Measurements from ENCODE around the gene KLF12.

The KLF12 gene

GRCh38 chr13:74087357-74087756 is 46.8 kb downstream of the KLF12 start:
- no peaks in the 10 kb centered on the region for H3K9me3 ChIP-seq (ENCODE audit: insufficient read depth, low read depth, low read length)
- peaks cover 80% of the 10 kb centered on the region for H3K79me2 ChIP-seq (ENCODE audit: insufficient read depth, low read length)
- no peaks in the 10 kb centered on the region for H3K9me2 ChIP-seq (replicated peaks; ENCODE audit: low read depth, low read length)
- H4K20me1 ChIP-seq (ENCODE audit: insufficient read depth, low read length, poor library complexity, severe bottlenecking) = peaks cover 8% of the 10 kb centered on the region
- H3K9ac ChIP-seq (ENCODE audit: low read depth, low read length, poor library complexity, severe bottlenecking) = no peak overlapping the region
- no peak overlapping the region for H3K4me2 ChIP-seq (ENCODE audit: low read depth, low read length, poor library complexity, severe bottlenecking)
- H3K4me1 ChIP-seq (ENCODE audit: insufficient read depth, low read length, poor library complexity, severe bottlenecking) = peaks cover 37% of the 10 kb centered on the region
- no peaks in the 10 kb centered on the region for H3K36me3 ChIP-seq (ENCODE audit: insufficient read depth, low read length)
- no peaks in the 10 kb centered on the region for H3K27me3 ChIP-seq (ENCODE audit: insufficient read depth, low read length, poor library complexity, severe bottlenecking)
- no peak overlapping the region for H3K4me3 ChIP-seq (ENCODE audit: low read length, poor library complexity, severe bottlenecking)
- H3F3A ChIP-seq (ENCODE audit: low read depth) = peaks cover 8% of the 10 kb centered on the region; the same call in 1 of the 2 replicates
- no peak overlapping the region for H2AFZ ChIP-seq (ENCODE audit: low read length)
- no peak for TF ChIP-seq EZH2phosphoT487 (IDR thresholded peaks at IDR 0.05; ENCODE audit: borderline replicate concordance)
- TF ChIP-seq, protein P1, sequence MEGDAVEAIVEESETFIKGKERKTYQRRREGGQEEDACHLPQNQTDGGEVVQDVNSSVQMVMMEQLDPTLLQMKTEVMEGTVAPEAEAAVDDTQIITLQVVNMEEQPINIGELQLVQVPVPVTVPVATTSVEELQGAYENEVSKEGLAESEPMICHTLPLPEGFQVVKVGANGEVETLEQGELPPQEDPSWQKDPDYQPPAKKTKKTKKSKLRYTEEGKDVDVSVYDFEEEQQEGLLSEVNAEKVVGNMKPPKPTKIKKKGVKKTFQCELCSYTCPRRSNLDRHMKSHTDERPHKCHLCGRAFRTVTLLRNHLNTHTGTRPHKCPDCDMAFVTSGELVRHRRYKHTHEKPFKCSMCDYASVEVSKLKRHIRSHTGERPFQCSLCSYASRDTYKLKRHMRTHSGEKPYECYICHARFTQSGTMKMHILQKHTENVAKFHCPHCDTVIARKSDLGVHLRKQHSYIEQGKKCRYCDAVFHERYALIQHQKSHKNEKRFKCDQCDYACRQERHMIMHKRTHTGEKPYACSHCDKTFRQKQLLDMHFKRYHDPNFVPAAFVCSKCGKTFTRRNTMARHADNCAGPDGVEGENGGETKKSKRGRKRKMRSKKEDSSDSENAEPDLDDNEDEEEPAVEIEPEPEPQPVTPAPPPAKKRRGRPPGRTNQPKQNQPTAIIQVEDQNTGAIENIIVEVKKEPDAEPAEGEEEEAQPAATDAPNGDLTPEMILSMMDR (conservative IDR thresholded peaks at IDR 0.05; ENCODE audit: low read length) = no peak
